H9 (cell line): ENCODE results near the gene GIPC2. TPM values are rescaled to one million over a fixed set of nuclear protein-coding genes. Genes with fewer than 3 reads are reported as not detected.

Source experiments
- DNase-seq: peaks from one replicate; pipeline ENCODE4 v3.0.0-alpha.2; 2017
- H2AFZ ChIP-seq: one replicate; pipeline ENCODE4 v1.6.1; 2013; ENCODE audit warnings: mild to moderate bottlenecking, low read length, control low read depth, moderate library complexity
- H2AK5ac ChIP-seq: 2 replicates; pipeline ENCODE4 v1.6.1; 2013; ENCODE audit warnings: low read length, control low read depth, mixed read lengths; ENCODE audit not compliant: insufficient read length
- H2BK120ac ChIP-seq: one replicate; pipeline ENCODE4 v1.6.1; 2013; ENCODE audit warnings: low read depth, mild to moderate bottlenecking, low read length, control low read depth, inconsistent platforms; ENCODE audit not compliant: poor library complexity, severe bottlenecking
- H2BK12ac ChIP-seq: 2 replicates; pipeline ENCODE4 v1.6.1; 2013; ENCODE audit warnings: low read length, control low read depth, mixed read lengths, low read depth; ENCODE audit not compliant: insufficient read length
- H2BK15ac ChIP-seq: 2 replicates; pipeline ENCODE4 v1.6.1; 2013; ENCODE audit warnings: low read depth, low read length, control low read depth
- H2BK20ac ChIP-seq: one replicate; pipeline ENCODE4 v1.6.1; 2013; ENCODE audit warnings: low read depth, mild to moderate bottlenecking, low read length, control low read depth, inconsistent platforms; ENCODE audit not compliant: poor library complexity, severe bottlenecking
- H2BK5ac ChIP-seq: 2 replicates; pipeline ENCODE4 v1.6.1; 2013; ENCODE audit warnings: low read length, control low read depth, mixed read lengths; ENCODE audit not compliant: insufficient read length
- H3K14ac ChIP-seq: 2 replicates; pipeline ENCODE4 v1.6.1; 2013; ENCODE audit warnings: low read length, control low read depth; ENCODE audit not compliant: insufficient read depth
- H3K18ac ChIP-seq: 2 replicates; pipeline ENCODE4 v1.6.1; 2013; ENCODE audit warnings: low read depth, mild to moderate bottlenecking, mixed read lengths, low read length, control low read depth; ENCODE audit not compliant: insufficient read length
- H3K23ac ChIP-seq: 2 replicates; pipeline ENCODE4 v1.6.1; 2013; ENCODE audit warnings: low read length, control low read depth, mixed read lengths, low read depth; ENCODE audit not compliant: insufficient read length
- H3K23me2 ChIP-seq: 2 replicates; pipeline ENCODE4 v1.6.1; 2013; ENCODE audit warnings: low read depth, mild to moderate bottlenecking, mixed read lengths, low read length, control low read depth; ENCODE audit not compliant: insufficient read length, poor library complexity, severe bottlenecking
- H3K27ac ChIP-seq: 2 replicates; pipeline ENCODE4 v1.5.1; 2013; ENCODE audit warnings: low read length, control low read depth, mixed read lengths, low read depth; ENCODE audit not compliant: insufficient read length
- H3K27me3 ChIP-seq: 2 replicates; pipeline ENCODE4 v1.6.1; 2013; ENCODE audit warnings: low read length, control low read depth, inconsistent platforms; ENCODE audit not compliant: insufficient read depth
- H3K4ac ChIP-seq: 2 replicates; pipeline ENCODE4 v1.6.1; 2013; ENCODE audit warnings: low read depth, mild to moderate bottlenecking, control low read depth, inconsistent platforms, low read length, moderate library complexity
- H3K4me1 ChIP-seq: 2 replicates; pipeline ENCODE4 v1.6.1; 2013; ENCODE audit warnings: low read length, control low read depth, inconsistent platforms; ENCODE audit not compliant: insufficient read depth
- H3K4me2 ChIP-seq: 2 replicates; pipeline ENCODE4 v1.6.1; 2013; ENCODE audit warnings: low read length, control low read depth, mixed read lengths; ENCODE audit not compliant: insufficient read length, insufficient read depth
- H3K56ac ChIP-seq: 2 replicates; pipeline ENCODE4 v1.6.1; 2013; ENCODE audit warnings: low read depth, mild to moderate bottlenecking, mixed read lengths, low read length, control low read depth; ENCODE audit not compliant: insufficient read length
- H3K79me1 ChIP-seq: 2 replicates; pipeline ENCODE4 v1.6.1; 2013; ENCODE audit warnings: low read depth, mild to moderate bottlenecking, moderate library complexity, low read length, control low read depth, inconsistent platforms; ENCODE audit not compliant: insufficient read depth, poor library complexity, severe bottlenecking
- H3K79me2 ChIP-seq: 2 replicates; pipeline ENCODE4 v1.6.1; 2013; ENCODE audit warnings: low read length, control low read depth, inconsistent platforms; ENCODE audit not compliant: insufficient read depth
- H3K9ac ChIP-seq: 2 replicates; pipeline ENCODE4 v1.6.1; 2013; ENCODE audit warnings: low read length, control low read depth, mixed read lengths; ENCODE audit not compliant: insufficient read length; ENCODE audit errors: extremely low read depth
- H3K9me3 ChIP-seq: one replicate; pipeline ENCODE4 v1.6.1; 2013; ENCODE audit warnings: low read depth, low read length, inconsistent platforms; ENCODE audit not compliant: control insufficient read depth
- H3T11ph ChIP-seq: one replicate; pipeline ENCODE4 v1.6.1; 2013; ENCODE audit warnings: mild to moderate bottlenecking, low read length, control low read depth, inconsistent platforms
- H4K20me1 ChIP-seq: one replicate; pipeline ENCODE4 v1.6.1; 2013; ENCODE audit not compliant: control insufficient read depth, insufficient read length, insufficient read depth
- H4K5ac ChIP-seq: 2 replicates; pipeline ENCODE4 v1.6.1; 2013; ENCODE audit warnings: low read depth, mild to moderate bottlenecking, mixed read lengths, low read length, control low read depth; ENCODE audit not compliant: insufficient read length
- H4K8ac ChIP-seq: replicated peaks from 2 replicates; pipeline ENCODE4 v1.6.1; 2013; ENCODE audit warnings: low read length, control low read depth, mixed read lengths, low read depth; ENCODE audit not compliant: insufficient read length
- H4K91ac ChIP-seq: 2 replicates; pipeline ENCODE4 v1.6.1; 2013; ENCODE audit warnings: low read depth, mild to moderate bottlenecking, moderate library complexity, mixed read lengths, low read length, control low read depth; ENCODE audit not compliant: insufficient read length
- H3K27ac Mint-ChIP-seq, 3 experiments: 2 replicates in 2 of 3; 3 replicates in 1 of 3; pipeline ENCODE4 v1.8.0; 2020 to 2021; ENCODE audit warnings: mixed read lengths in 3 of 3, mild to moderate bottlenecking in 1 of 3, moderate library complexity in 1 of 3
- H3K27me3 Mint-ChIP-seq: 2 replicates; pipeline ENCODE4 v1.8.0; 2021; ENCODE audit warnings: low read depth, mild to moderate bottlenecking, moderate library complexity, mixed read lengths
- H3K36me3 Mint-ChIP-seq, 3 experiments: 2 replicates in 2 of 3; 3 replicates in 1 of 3; pipeline ENCODE4 v1.8.0; 2020 to 2021; ENCODE audit warnings: low read depth in 3 of 3, mixed read lengths in 3 of 3; ENCODE audit not compliant: insufficient read depth in 1 of 3
- H3K4me1 Mint-ChIP-seq, 2 experiments: 2 replicates each; pipeline ENCODE4 v1.8.0; 2020; ENCODE audit warnings: mixed read lengths in 2 of 2
- H3K4me3 Mint-ChIP-seq, 2 experiments: 2 replicates in 1 of 2; 3 replicates in 1 of 2; pipeline ENCODE4 v1.8.0; 2020 to 2021; ENCODE audit warnings: mild to moderate bottlenecking in 2 of 2, mixed read lengths in 2 of 2, moderate library complexity in 1 of 2
- H3K9me3 Mint-ChIP-seq, 2 experiments: 2 replicates in 1 of 2; 3 replicates in 1 of 2; pipeline ENCODE4 v1.8.0; 2020; ENCODE audit warnings: mild to moderate bottlenecking in 2 of 2, mixed read lengths in 2 of 2, moderate library complexity in 1 of 2
- WGBS: extraction: QIAGEN DNeasy Blood & Tissue Kit; methylation state at CpG from one replicate; pipeline ENCODE4 v1.1.7; 2013; ENCODE audit warnings: missing lambda C conversion rate, low lambda C conversion rate, mixed read lengths; ENCODE audit not compliant: insufficient read length; ENCODE audit errors: extremely low coverage; 5-methylcytosine and 5-hydroxymethylcytosine counted together
- total RNA-seq: library from RNA; stranded (reverse); gene quantifications from 2 replicates; pipeline ENCODE4 v1.2.1, GENCODE V29; 2021
- TF ChIP-seq, protein P1 (sequence below): fragments of 200-600 bp; sonication (generic); conservative IDR thresholded peaks from 3 replicates; pipeline ENCODE4 v1.8.0; 2021; ENCODE audit warnings: antibody characterized with exemption, mild to moderate bottlenecking

GIPC2 gene
- total RNA-seq, 1 experiment from 2014 or later, result 0.85 TPM

DNA sequence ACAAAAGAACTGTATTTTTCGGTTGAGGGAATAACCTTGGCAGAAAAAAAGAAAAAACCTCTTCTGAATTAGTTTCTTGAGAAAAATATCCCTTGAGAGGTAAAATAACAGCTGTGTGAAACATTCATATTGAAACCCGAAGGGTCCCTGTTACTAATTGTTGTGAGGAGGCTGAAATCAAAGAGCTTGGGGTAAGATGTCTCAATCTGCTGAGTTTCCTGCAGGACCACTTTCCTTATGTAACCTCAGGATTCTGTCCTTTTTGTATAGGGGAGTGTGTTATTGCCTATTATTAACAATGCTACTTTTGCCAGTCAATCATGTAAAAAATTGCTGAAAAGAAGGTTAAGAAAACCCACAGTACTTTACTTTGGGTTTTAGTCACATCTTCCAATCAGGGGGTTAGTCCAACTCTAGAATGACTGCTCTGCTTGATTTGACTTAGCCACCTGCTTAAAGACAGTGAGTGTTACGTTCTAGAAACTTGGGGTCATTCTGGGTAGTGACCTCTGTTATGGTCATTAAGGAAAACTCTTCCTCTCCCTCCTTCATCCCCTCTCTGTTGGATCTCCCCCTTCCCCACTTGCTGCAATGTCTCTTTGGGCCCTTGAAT lies 138.8 kb downstream of the GIPC2 start:
- Histone ChIP-seq H3K23me2 (no peaks in the 10 kb centered on the region), H2BK5ac (no peak overlapping the region), H3T11ph (no peak overlapping the region), H3K23ac (no peak overlapping the region), H4K91ac (no peak overlapping the region), H3K27ac (no peak overlapping the region), H3K18ac (no peak overlapping the region), H3K56ac (no peak overlapping the region), H2BK120ac (no peak overlapping the region), H4K5ac (no peak overlapping the region), H3K4me2 (no peak overlapping the region), H3K9me3 (no peaks in the 10 kb centered on the region), H3K9ac (no peak overlapping the region), H4K8ac (no peak overlapping the region), H3K27me3 (no peaks in the 10 kb centered on the region), H3K4me1 (no peaks in the 10 kb centered on the region), H4K20me1 (no peaks in the 10 kb centered on the region), H3K14ac (no peak overlapping the region), H2BK20ac (no peak overlapping the region), H3K4ac (no peak overlapping the region), H2BK15ac (no peak overlapping the region), H2BK12ac (no peak overlapping the region), H3K79me2 (no peaks in the 10 kb centered on the region), H3K79me1 (no peaks in the 10 kb centered on the region), H2AFZ (no peak overlapping the region), H2AK5ac (no peak overlapping the region)
- Mint-ChIP-seq H3K27me3 (peaks cover 10% of the 10 kb centered on the region), H3K9me3 (no peaks in the 10 kb centered on the region), H3K4me3 (no peak overlapping the region), H3K27ac (no peak overlapping the region), H3K4me1 (no peaks in the 10 kb centered on the region), H3K36me3 (no peaks in the 10 kb centered on the region; a peak in 1 of 7 replicates)
- DNase-seq, result no peak
- TF ChIP-seq, protein P1, sequence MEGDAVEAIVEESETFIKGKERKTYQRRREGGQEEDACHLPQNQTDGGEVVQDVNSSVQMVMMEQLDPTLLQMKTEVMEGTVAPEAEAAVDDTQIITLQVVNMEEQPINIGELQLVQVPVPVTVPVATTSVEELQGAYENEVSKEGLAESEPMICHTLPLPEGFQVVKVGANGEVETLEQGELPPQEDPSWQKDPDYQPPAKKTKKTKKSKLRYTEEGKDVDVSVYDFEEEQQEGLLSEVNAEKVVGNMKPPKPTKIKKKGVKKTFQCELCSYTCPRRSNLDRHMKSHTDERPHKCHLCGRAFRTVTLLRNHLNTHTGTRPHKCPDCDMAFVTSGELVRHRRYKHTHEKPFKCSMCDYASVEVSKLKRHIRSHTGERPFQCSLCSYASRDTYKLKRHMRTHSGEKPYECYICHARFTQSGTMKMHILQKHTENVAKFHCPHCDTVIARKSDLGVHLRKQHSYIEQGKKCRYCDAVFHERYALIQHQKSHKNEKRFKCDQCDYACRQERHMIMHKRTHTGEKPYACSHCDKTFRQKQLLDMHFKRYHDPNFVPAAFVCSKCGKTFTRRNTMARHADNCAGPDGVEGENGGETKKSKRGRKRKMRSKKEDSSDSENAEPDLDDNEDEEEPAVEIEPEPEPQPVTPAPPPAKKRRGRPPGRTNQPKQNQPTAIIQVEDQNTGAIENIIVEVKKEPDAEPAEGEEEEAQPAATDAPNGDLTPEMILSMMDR, result no peak
- no CpG with 5 or more reads among the region's 3 CpGs for WGBS

Other genes starting within 250 kb of the GIPC2 start
- gene NEXN, start 157.3 kb upstream of the GIPC2 start, total RNA-seq, result 3.2 and 3.3 TPM in 2 replicates
- 271 TPM in 2 replicates for gene FUBP1, start 66.9 kb upstream of the GIPC2 start, total RNA-seq
- gene DNAJB4, start 41.0 kb upstream of the GIPC2 start, total RNA-seq, result 8.1 and 8.6 TPM in 2 replicates